Adrenal gland (tissue), 12 donors: ENCODE data around the gene SPARC. TPM values are rescaled to one million over a fixed set of nuclear protein-coding genes. Genes with fewer than 3 reads are reported as not detected.

Source experiments
- DNase-seq, 7 donors: peaks; one replicate each; pipeline ENCODE4 v3.0.0-alpha.2; 2019 to 2020
- H3K27ac ChIP-seq, 5 donors: fragments of 200-600 bp; sonication (generic) in 4 of 5; 1 replicate in 3 of 5; 2 replicates in 2 of 5; pipeline versions ENCODE4 v1.5.1 to v1.8.0; 2016 to 2020; ENCODE audit warnings: mild to moderate bottlenecking in 1 of 5
- H3K27me3 ChIP-seq: fragments of 200-600 bp; 2 replicates; pipeline ENCODE4 v1.8.0; 2021
- H3K36me3 ChIP-seq, 2 donors: fragments of 200-600 bp; replicated peaks in 1 of 2; 1 replicate in 1 of 2; 2 replicates in 1 of 2; pipeline versions ENCODE4 v1.5.1 to v1.8.0; 2018 to 2022
- H3K4me1 ChIP-seq, 2 donors: fragments of 200-600 bp; replicated peaks in 1 of 2; 1 replicate in 1 of 2; 2 replicates in 1 of 2; pipeline versions ENCODE4 v1.5.1 to v1.8.0; 2018 to 2021
- H3K4me3 ChIP-seq, 4 donors: fragments of 200-600 bp; sonication (generic) in 3 of 4; one replicate each; pipeline ENCODE4 v1.5.1; 2016 to 2018
- H3K9me3 ChIP-seq, 3 donors: fragments of 200-600 bp; sonication (generic) in 1 of 3; replicated peaks in 1 of 3; 1 replicate in 2 of 3; 2 replicates in 1 of 3; pipeline versions ENCODE4 v1.5.1 to v1.8.0; 2016 to 2021
- POLR2A ChIP-seq, 2 donors: fragments of 450-650 bp; IDR thresholded peaks; one replicate each; pipeline ENCODE4 v1.6.1; 2017; ENCODE audit warnings: antibody characterized with exemption in 2 of 2, mild to moderate bottlenecking in 2 of 2, moderate library complexity in 1 of 2
- WGBS, 4 donors: extraction: QIAGEN DNeasy Blood & Tissue Kit in 2 of 4; methylation state at CpG; one replicate each; pipeline versions ENCODE4 v1.1.5 to v1.1.7; 2013 to 2017; 5-methylcytosine and 5-hydroxymethylcytosine counted together
- intact Hi-C, 2 donors: fragments of 100-400 bp; cut with DNase I; formaldehyde crosslinking; loops; one replicate each; pipeline versions ENCODE4 v1.14.1 to v1.15.0; 2022 to 2023
- polyA plus RNA-seq, 3 donors: library from polyadenylated mRNA; stranded (reverse); fragments of 200-250 nt in 2 of 3; fragments of 350-450 nt in 1 of 3; fragmentation: Illumina TruSeq in 1 of 3; extraction: RNeasy Lipid Tissue Mini Kit (QIAGEN cat#74804) in 1 of 3; gene quantifications; one replicate each; pipeline ENCODE4 v1.2.3, GENCODE V29; 2013 to 2014
- total RNA-seq, 9 donors: library from RNA; depleted of rRNA in 4 of 9; stranded (reverse); fragments of >200 nt in 4 of 9; fragments of 120-200 nt in 1 of 9; fragmentation: NEBNext Ultra II Directional in 1 of 9; extraction: Animal tissue kit (Norgen Biotek cat#: 25700) in 1 of 9; gene quantifications; one replicate each; pipeline versions ENCODE4 v1.1.0 to v1.2.4, GENCODE V29; 2013 to 2023
- TF ChIP-seq, protein P1 (sequence below), 6 experiments: fragments of 450-650 bp in 4 of 6; fragments of 200-600 bp in 2 of 6; sonication (generic) in 1 of 6; IDR thresholded peaks; 1 replicate in 5 of 6; 2 replicates in 1 of 6; pipeline versions ENCODE4 v1.5.1 to v1.8.0; 2016 to 2021; ENCODE audit warnings: antibody characterized with exemption in 6 of 6, mild to moderate bottlenecking in 2 of 6, moderate library complexity in 1 of 6
- donor health status: healthy with polysubstance abuse.
- donor health status: Bipolar disorder and iron deficiency.
- donor health status: DM: yes; HTN: yes; CAD: no.
- donor health status: DM: no; HTN: no; CAD: no.
- donor health status: DM: no; HTN: no; CAD: no.
- donor health status: DM: yes; HTN: yes; CAD: no.

SPARC gene
- total and polyA plus RNA-seq, 12 donors: 145 to 4,554 (median 1,213) TPM

DNA sequence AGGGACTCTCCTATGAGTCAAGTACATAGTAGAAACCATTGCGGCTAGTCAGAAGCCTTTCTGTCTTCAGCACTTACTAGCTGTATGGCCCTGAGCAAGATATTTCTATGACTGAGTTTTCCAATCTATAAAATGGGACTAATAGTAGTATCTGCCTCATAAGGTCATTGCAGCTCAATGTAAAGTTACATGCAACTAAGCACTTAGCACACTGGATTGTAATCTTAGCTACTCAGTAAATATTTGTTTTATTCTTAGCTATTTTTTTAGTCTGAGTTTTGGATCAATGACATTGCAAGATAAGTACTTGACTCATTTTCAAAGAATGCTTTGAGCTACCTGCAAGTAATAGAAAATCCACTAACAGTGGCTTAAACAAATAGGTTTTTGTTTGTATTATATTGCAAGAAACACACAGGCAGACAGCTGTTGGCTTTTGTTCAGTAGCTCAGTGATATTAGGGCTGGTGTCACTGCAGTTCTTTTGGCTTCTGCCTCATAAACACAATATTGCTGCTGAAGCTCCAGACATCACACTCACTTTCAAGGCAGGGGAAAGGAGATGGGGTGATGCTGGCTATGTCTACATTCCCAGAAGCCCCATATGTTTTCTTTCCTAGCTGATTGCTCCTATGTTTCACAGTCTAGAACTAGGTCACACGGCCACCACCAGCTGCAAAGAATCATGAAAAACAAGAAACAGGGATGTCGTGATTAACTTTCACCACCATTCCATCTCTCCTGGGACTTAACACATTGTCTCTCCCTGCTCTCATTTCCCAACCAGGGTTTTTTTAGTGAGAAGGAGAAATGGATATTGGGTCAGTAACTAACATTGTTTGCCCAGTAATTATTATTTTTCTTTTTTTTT is 68.6 kb downstream of the SPARC start:
- WGBS, 4 donors: 71 to 82% (median 79%) methylated on average over 3 of the region's 3 CpGs
- Histone ChIP-seq H3K4me1 (no peaks in the 10 kb centered on the region), H3K36me3 (no peaks in the 10 kb centered on the region), H3K9me3 (no peaks in the 10 kb centered on the region), H3K27me3 (peaks cover 5% of the 10 kb centered on the region), H3K27ac (no peak overlapping the region), H3K4me3 (no peak overlapping the region)
- intact Hi-C loops: no loop called here
- DNase-seq: no peak
- TF ChIP-seq, protein P1, sequence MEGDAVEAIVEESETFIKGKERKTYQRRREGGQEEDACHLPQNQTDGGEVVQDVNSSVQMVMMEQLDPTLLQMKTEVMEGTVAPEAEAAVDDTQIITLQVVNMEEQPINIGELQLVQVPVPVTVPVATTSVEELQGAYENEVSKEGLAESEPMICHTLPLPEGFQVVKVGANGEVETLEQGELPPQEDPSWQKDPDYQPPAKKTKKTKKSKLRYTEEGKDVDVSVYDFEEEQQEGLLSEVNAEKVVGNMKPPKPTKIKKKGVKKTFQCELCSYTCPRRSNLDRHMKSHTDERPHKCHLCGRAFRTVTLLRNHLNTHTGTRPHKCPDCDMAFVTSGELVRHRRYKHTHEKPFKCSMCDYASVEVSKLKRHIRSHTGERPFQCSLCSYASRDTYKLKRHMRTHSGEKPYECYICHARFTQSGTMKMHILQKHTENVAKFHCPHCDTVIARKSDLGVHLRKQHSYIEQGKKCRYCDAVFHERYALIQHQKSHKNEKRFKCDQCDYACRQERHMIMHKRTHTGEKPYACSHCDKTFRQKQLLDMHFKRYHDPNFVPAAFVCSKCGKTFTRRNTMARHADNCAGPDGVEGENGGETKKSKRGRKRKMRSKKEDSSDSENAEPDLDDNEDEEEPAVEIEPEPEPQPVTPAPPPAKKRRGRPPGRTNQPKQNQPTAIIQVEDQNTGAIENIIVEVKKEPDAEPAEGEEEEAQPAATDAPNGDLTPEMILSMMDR (IDR thresholded peaks at IDR 0.05): no peak
- no peak for TF ChIP-seq POLR2A (IDR thresholded peaks at IDR 0.05)

DNA sequence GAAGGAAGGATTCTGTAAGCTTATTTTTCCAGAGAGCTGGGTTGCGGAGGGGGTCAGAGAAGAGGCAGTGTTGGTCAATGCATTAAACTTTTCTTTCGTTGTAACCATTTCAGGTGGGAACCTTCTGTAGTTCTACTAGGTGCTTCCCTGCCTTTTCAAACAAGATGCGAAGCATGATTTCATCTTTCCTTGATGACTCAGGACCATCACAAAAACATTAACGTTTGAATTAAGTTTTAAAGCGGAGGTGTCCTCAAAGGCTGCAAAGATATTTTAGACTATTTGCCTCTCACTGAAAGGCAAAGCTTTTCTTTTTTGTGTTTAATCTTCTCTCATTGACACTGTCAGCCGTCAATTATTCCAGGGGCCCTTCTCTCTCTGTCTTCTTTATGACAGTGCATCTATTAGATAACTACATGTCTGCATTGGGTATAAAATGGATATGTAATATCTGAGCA is 69.3 kb downstream of the SPARC start:
- H3K4me1 ChIP-seq: no peaks in the 10 kb centered on the region
- no peak overlapping the region for H3K27ac ChIP-seq
- no peak overlapping the region for H3K4me3 ChIP-seq
- H3K9me3 ChIP-seq: no peaks in the 10 kb centered on the region
- no peak for TF ChIP-seq POLR2A (IDR thresholded peaks at IDR 0.05)
- TF ChIP-seq, protein P1 (IDR thresholded peaks at IDR 0.05): no peak
- no peaks in the 10 kb centered on the region for H3K36me3 ChIP-seq
- DNase-seq: no peak
- H3K27me3 ChIP-seq: peaks cover 5% of the 10 kb centered on the region
- intact Hi-C loops: no loop called here
- WGBS, 4 donors: 77 to 83% (median 80%) methylated on average over 6 of the region's 6 CpGs

DNA sequence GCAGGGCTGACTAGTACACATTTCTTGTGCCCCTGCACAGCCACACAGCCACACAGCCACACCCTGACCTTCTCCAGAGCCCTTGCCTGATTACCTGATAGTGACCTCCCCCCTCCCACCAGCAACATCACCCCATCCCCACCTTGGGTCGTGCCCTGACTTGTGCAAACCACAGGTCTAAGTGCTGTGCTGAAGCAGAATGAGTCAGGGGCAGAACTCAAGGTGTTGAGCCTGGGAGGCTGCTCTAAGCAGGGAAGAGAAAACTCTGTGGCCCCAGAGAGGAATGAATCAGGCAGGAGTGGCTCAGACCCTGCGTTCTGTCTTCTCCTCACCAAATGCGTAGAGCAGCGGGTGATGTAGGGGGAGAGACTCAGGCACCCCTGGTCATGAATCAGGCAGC is 71.3 kb downstream of the SPARC start:
- TF ChIP-seq, protein P1 (IDR thresholded peaks at IDR 0.05): no peak
- no peak for TF ChIP-seq POLR2A (IDR thresholded peaks at IDR 0.05)
- 65 to 91% (median 75%) methylated on average over 3 to 4 of the region's 4 CpGs for WGBS, 4 donors
- no peaks in the 10 kb centered on the region for H3K27me3 ChIP-seq

DNA sequence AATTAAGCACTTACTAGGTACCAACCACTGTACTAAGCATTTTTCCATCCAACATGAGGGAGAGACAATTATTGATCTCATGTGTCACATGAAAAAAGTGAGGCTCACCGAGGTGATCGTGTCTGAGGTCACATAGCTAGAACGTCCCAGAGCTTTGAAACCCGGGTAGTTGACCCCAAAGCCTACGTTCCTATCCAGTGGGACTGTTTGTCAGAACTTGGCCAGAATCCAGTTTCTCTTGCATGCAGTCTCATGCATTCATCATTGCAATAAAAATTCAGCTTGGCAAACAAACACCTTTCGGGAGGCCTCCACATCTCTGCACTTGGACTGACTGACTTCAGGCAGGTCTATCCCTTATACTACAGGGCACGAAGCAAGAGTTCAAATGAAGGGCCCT is 72.2 kb downstream of the SPARC start:
- H3K9me3 ChIP-seq: no peaks in the 10 kb centered on the region
- TF ChIP-seq, protein P1 (IDR thresholded peaks at IDR 0.05): no peak
- no peak for TF ChIP-seq POLR2A (IDR thresholded peaks at IDR 0.05)
- no peaks in the 10 kb centered on the region for H3K27me3 ChIP-seq
- intact Hi-C loops: no loop called here
- no peak overlapping the region for H3K4me3 ChIP-seq
- 62 to 71% (median 65%) methylated on average over 6 to 7 of the region's 7 CpGs for WGBS, 4 donors
- DNase-seq: no peak
- no peaks in the 10 kb centered on the region for H3K36me3 ChIP-seq
- no peak overlapping the region for H3K27ac ChIP-seq
- H3K4me1 ChIP-seq: no peaks in the 10 kb centered on the region

More for the DNA sequence above, 71.3 kb downstream of the SPARC start:
- H3K36me3 ChIP-seq: no peaks in the 10 kb centered on the region
- no peaks in the 10 kb centered on the region for H3K9me3 ChIP-seq
- intact Hi-C loops: no loop called here
- DNase-seq: no peak
- no peak overlapping the region for H3K27ac ChIP-seq
- no peaks in the 10 kb centered on the region for H3K4me1 ChIP-seq
- H3K4me3 ChIP-seq: no peak overlapping the region
